ENCODE data around the gene CLDN20. TPM values are rescaled to one million over a fixed set of nuclear protein-coding genes. Genes with fewer than 3 reads are reported as not detected.

CLDN20 gene
- total and polyA plus RNA-seq, 2 of the 4 experiments (the other 2 are of a cell fraction): not detected

DNA sequence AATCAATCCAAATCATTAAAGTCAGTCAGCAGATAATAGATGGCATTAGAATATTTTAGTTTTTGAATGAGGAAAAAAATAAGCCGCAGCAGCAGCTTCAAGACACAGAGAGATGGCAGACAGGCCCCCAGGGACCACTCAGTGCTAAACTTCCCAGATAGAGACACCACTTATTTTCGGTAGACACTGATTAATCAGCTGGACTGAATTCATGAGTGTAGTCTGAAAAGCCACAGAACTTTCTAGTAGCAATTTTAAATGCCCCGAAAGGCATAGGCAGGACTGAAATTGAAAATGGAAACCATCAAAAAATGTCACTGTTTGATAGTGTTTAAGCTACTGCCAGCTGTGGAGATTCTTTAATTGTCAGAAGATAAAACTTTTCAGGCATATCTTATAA is 3.1 kb upstream of the CLDN20 start:
- Histone ChIP-seq H3K9me3 (ENCODE audit: control insufficient read depth, insufficient read depth, low read length) (no peaks in the 10 kb centered on the region), H2AK9ac (replicated peaks; ENCODE audit: low read depth, low read length, poor library complexity) (no peak overlapping the region), H3K36me3 (ENCODE audit: control insufficient read depth, insufficient read depth, low read length) (peaks cover 20% of the 10 kb centered on the region), H4K8ac (ENCODE audit: low read depth in 2 of 2, low read length in 2 of 2) (no peak overlapping the region), H3K56ac (ENCODE audit: extremely low read depth, insufficient read depth, low read length) (no peak overlapping the region), H3K27me3 (ENCODE audit: control insufficient read depth, insufficient read depth, low read length) (no peaks in the 10 kb centered on the region), H3K4me3 (ENCODE audit: insufficient read depth, low read depth, low read length) (no peak overlapping the region), H4K91ac (ENCODE audit: insufficient read depth, low read depth, low read length) (no peak overlapping the region), H2BK15ac (ENCODE audit: low read depth, low read length) (no peak overlapping the region), H2BK120ac (ENCODE audit: low read depth, low read length) (no peak overlapping the region), H3K27ac (ENCODE audit: insufficient read depth, low read length) (no peak overlapping the region), H2BK20ac (ENCODE audit: low read depth, low read length) (no peak overlapping the region), H3K23ac (ENCODE audit: low read depth, low read length) (no peak overlapping the region), H3K79me1 (ENCODE audit: low read depth in 1 of 2, low read length in 2 of 2) (peaks cover 5 to 30% of the 10 kb centered on the region in 2 experiments), H3K4me1 (ENCODE audit: control insufficient read depth, insufficient read depth, low read length) (peaks cover 7% of the 10 kb centered on the region; the same call in 1 of the 2 replicates), H3K9ac (ENCODE audit: low read depth, low read length) (no peak overlapping the region), H3K14ac (replicated peaks; ENCODE audit: low read depth, low read length) (no peak overlapping the region), H3K4ac (ENCODE audit: low read depth, low read length) (no peak overlapping the region), H2AFZ (replicated peaks; ENCODE audit: low read length, poor library complexity) (no peak overlapping the region), H4K5ac (ENCODE audit: low read depth, low read length) (no peak overlapping the region), H3K4me2 (ENCODE audit: low read depth, low read length) (no peak overlapping the region), H3K18ac (ENCODE audit: low read depth, low read length) (no peak overlapping the region), H3K9me1 (ENCODE audit: insufficient read depth, low read length) (peaks cover 15% of the 10 kb centered on the region), H2AK5ac (ENCODE audit: low read depth, low read length) (no peak overlapping the region), H4K20me1 (ENCODE audit: insufficient read depth, low read length) (no peaks in the 10 kb centered on the region), H2BK5ac (ENCODE audit: low read depth, low read length, poor library complexity, severe bottlenecking) (no peak overlapping the region)
- 100% methylated on average over 1 of the region's 3 CpGs; no CpG with 5 or more reads in 1 of the 2 experiments for WGBS, 2 experiments (ENCODE audit: extremely low coverage in 2 of 2, insufficient read length in 1 of 2)
- DNase-seq (no peak), ATAC-seq (ENCODE audit: low read depth) (no peak)
- no peak for TF ChIP-seq NFE2L2 (IDR thresholded peaks at IDR 0.05; ENCODE audit: low read depth, low read length)
- ChIA-PET CTCF (no interaction called here), POLR2A (ENCODE audit: unreplicated experiment) (no interaction called here)
- in situ Hi-C loops (cut with MboI; ENCODE audit: low sequenced_read_pairs) (no loop called here), dilution Hi-C loops (cut with HindIII; ENCODE audit: low sequenced_read_pairs, unreplicated experiment) (no loop called here), intact Hi-C loops (cut with micrococcal nuclease) (no loop called here)
- BruUV-seq (replicated peaks): no TSS peak

All from IMR-90 (cell line).